ENCODE results near the gene KRTAP4-8.

DNA sequence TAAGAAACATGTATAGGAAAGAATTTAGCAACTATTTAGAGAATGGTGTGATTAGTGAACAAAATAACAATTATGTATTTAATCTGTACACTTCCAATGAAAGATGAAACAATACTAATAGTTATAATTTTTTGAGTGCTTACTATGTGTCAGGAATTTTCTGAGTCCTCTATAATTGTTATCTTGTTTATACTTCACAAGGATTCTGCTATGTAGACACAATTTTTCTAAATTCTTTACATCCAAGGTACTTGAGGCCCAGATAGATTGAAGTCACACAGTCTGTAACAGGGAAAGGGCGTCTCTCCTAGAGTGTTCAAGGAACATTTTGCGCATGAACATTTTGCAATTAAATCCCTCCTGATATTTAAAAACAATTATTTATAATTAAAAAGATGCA is 27.1 kb upstream of the KRTAP4-8 start:
- TF ChIP-seq, protein P1, sequence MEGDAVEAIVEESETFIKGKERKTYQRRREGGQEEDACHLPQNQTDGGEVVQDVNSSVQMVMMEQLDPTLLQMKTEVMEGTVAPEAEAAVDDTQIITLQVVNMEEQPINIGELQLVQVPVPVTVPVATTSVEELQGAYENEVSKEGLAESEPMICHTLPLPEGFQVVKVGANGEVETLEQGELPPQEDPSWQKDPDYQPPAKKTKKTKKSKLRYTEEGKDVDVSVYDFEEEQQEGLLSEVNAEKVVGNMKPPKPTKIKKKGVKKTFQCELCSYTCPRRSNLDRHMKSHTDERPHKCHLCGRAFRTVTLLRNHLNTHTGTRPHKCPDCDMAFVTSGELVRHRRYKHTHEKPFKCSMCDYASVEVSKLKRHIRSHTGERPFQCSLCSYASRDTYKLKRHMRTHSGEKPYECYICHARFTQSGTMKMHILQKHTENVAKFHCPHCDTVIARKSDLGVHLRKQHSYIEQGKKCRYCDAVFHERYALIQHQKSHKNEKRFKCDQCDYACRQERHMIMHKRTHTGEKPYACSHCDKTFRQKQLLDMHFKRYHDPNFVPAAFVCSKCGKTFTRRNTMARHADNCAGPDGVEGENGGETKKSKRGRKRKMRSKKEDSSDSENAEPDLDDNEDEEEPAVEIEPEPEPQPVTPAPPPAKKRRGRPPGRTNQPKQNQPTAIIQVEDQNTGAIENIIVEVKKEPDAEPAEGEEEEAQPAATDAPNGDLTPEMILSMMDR (IDR thresholded peaks at IDR 0.05) = no peak
- TF ChIP-seq POLR2A (IDR thresholded peaks at IDR 0.05) = no peak
